ENCODE measurements around the gene FMNL2. TPM values are rescaled to one million over a fixed set of nuclear protein-coding genes. Genes with fewer than 3 reads are reported as not detected.
A peak's percentile ranks its signal among the peaks of the same experiment; 100 is the strongest.

FMNL2 gene
- total RNA-seq, 2 experiments from 2014 or later = 2.5 to 2.7 TPM

- peaks cover 10% of the 10 kb centered on the region for H3K27me3 Mint-ChIP-seq (ENCODE audit: low read depth)
- H3K27ac Mint-ChIP-seq = no peak overlapping the region
- DNase-seq = no peak
- no peaks in the 10 kb centered on the region for H3K36me3 Mint-ChIP-seq (ENCODE audit: low read depth)
- intact Hi-C loops (cut with micrococcal nuclease) = no loop called here
- H3K4me1 Mint-ChIP-seq (ENCODE audit: low read depth) = no peaks in the 10 kb centered on the region
- H3K4me3 Mint-ChIP-seq = no peak overlapping the region
- CTCF ChIA-PET = no interaction called here
- H3K9me3 Mint-ChIP-seq = no peaks in the 10 kb centered on the region
Observed at GRCh38 chr2:152560873-152561595, 226.1 kb downstream of the FMNL2 start.

GRCh38 chr2:152562198-152562884, 227.4 kb downstream of the FMNL2 start:
- Mint-ChIP-seq H3K36me3 (ENCODE audit: low read depth) (no peaks in the 10 kb centered on the region), H3K4me3 (no peak overlapping the region), H3K9me3 (no peaks in the 10 kb centered on the region), H3K27me3 (ENCODE audit: low read depth) (peaks cover 10% of the 10 kb centered on the region), H3K4me1 (ENCODE audit: low read depth) (no peaks in the 10 kb centered on the region), H3K27ac (no peak overlapping the region)
- intact Hi-C loops (cut with micrococcal nuclease) = no loop called here
- CTCF ChIA-PET = no interaction called here
- DNase-seq = no peak

GRCh38 chr2:152563764-152564163, 228.8 kb downstream of the FMNL2 start:
- no peak for DNase-seq
- intact Hi-C loops (cut with micrococcal nuclease) = no loop called here
- no peaks in the 10 kb centered on the region for H3K4me1 Mint-ChIP-seq (ENCODE audit: low read depth)
- H3K27ac Mint-ChIP-seq = no peak overlapping the region
- H3K4me3 Mint-ChIP-seq = no peak overlapping the region
- H3K27me3 Mint-ChIP-seq (ENCODE audit: low read depth) = peaks cover 12% of the 10 kb centered on the region
- CTCF ChIA-PET = interaction anchor here (1.0 kb wide), 1 partner anchor 374 kb away, joined by 3 read pairs; no protein-coding TSS in a partner anchor
- H3K9me3 Mint-ChIP-seq = no peaks in the 10 kb centered on the region
- H3K36me3 Mint-ChIP-seq (ENCODE audit: low read depth) = no peaks in the 10 kb centered on the region

GRCh38 chr2:152564754-152565551, 230.0 kb downstream of the FMNL2 start:
- no peaks in the 10 kb centered on the region for H3K36me3 Mint-ChIP-seq (ENCODE audit: low read depth)
- no peak overlapping the region for H3K27ac Mint-ChIP-seq
- no peak overlapping the region for H3K4me3 Mint-ChIP-seq
- DNase-seq = no peak
- H3K27me3 Mint-ChIP-seq (ENCODE audit: low read depth) = peaks cover 12% of the 10 kb centered on the region
- no peaks in the 10 kb centered on the region for H3K4me1 Mint-ChIP-seq (ENCODE audit: low read depth)
- CTCF ChIA-PET = no interaction called here
- intact Hi-C loops (cut with micrococcal nuclease) = no loop called here
- H3K9me3 Mint-ChIP-seq = no peaks in the 10 kb centered on the region

GRCh38 chr2:152565884-152566727, 231.1 kb downstream of the FMNL2 start:
- Mint-ChIP-seq H3K27me3 (ENCODE audit: low read depth) (peaks cover 12% of the 10 kb centered on the region), H3K27ac (no peak overlapping the region), H3K4me1 (ENCODE audit: low read depth) (no peaks in the 10 kb centered on the region), H3K36me3 (ENCODE audit: low read depth) (no peaks in the 10 kb centered on the region), H3K9me3 (no peaks in the 10 kb centered on the region), H3K4me3 (no peak overlapping the region)
- DNase-seq = no peak
- CTCF ChIA-PET = interaction anchor here (0.6 kb wide), 1 partner anchor 374 kb away, joined by 3 read pairs; no protein-coding TSS in a partner anchor
- intact Hi-C loops (cut with micrococcal nuclease) = no loop called here

GRCh38 chr2:152566728-152567069, 231.7 kb downstream of the FMNL2 start:
- H3K27ac Mint-ChIP-seq = no peak overlapping the region
- H3K36me3 Mint-ChIP-seq (ENCODE audit: low read depth) = no peaks in the 10 kb centered on the region
- peaks cover 12% of the 10 kb centered on the region for H3K27me3 Mint-ChIP-seq (ENCODE audit: low read depth)
- no peak overlapping the region for H3K4me3 Mint-ChIP-seq
- DNase-seq = no peak
- intact Hi-C loops (cut with micrococcal nuclease) = no loop called here
- CTCF ChIA-PET = no interaction called here
- no peaks in the 10 kb centered on the region for H3K9me3 Mint-ChIP-seq
- H3K4me1 Mint-ChIP-seq (ENCODE audit: low read depth) = no peaks in the 10 kb centered on the region

GRCh38 chr2:152568531-152568930, 233.6 kb downstream of the FMNL2 start:
- intact Hi-C loops (cut with micrococcal nuclease) = no loop called here
- DNase-seq = no peak
- Mint-ChIP-seq H3K9me3 (no peaks in the 10 kb centered on the region), H3K27ac (no peak overlapping the region), H3K36me3 (ENCODE audit: low read depth) (no peaks in the 10 kb centered on the region), H3K4me1 (ENCODE audit: low read depth) (peaks cover 7% of the 10 kb centered on the region), H3K27me3 (ENCODE audit: low read depth) (peaks cover 13% of the 10 kb centered on the region), H3K4me3 (no peak overlapping the region)
- CTCF ChIA-PET = no interaction called here

- no peaks in the 10 kb centered on the region for H3K36me3 Mint-ChIP-seq (ENCODE audit: low read depth)
- no peak overlapping the region for H3K27ac Mint-ChIP-seq
- DNase-seq = no peak
- H3K4me3 Mint-ChIP-seq = no peak overlapping the region
- intact Hi-C loops (cut with micrococcal nuclease) = no loop called here
- CTCF ChIA-PET = no interaction called here
- peaks cover 12% of the 10 kb centered on the region for H3K27me3 Mint-ChIP-seq (ENCODE audit: low read depth)
- H3K4me1 Mint-ChIP-seq (ENCODE audit: low read depth) = peaks cover 7% of the 10 kb centered on the region
- no peaks in the 10 kb centered on the region for H3K9me3 Mint-ChIP-seq
Observed at GRCh38 chr2:152569186-152569585, 234.2 kb downstream of the FMNL2 start.

GRCh38 chr2:152571048-152571766, 236.2 kb downstream of the FMNL2 start:
- peaks cover 11% of the 10 kb centered on the region for H3K27me3 Mint-ChIP-seq (ENCODE audit: low read depth)
- H3K4me3 Mint-ChIP-seq = no peak overlapping the region
- H3K27ac Mint-ChIP-seq = no peak overlapping the region
- DNase-seq = no peak
- H3K9me3 Mint-ChIP-seq = no peaks in the 10 kb centered on the region
- intact Hi-C loops (cut with micrococcal nuclease) = loop anchor here (10.0 kb wide), 1 partner anchor 1086 kb away; no protein-coding TSS in a partner anchor
- no peaks in the 10 kb centered on the region for H3K36me3 Mint-ChIP-seq (ENCODE audit: low read depth)
- CTCF ChIA-PET = no interaction called here
- peaks cover 7% of the 10 kb centered on the region for H3K4me1 Mint-ChIP-seq (ENCODE audit: low read depth)

GRCh38 chr2:152572031-152572430, 237.1 kb downstream of the FMNL2 start:
- CTCF ChIA-PET = no interaction called here
- intact Hi-C loops (cut with micrococcal nuclease) = loop anchor here (10.0 kb wide), 1 partner anchor 1087 kb away; no protein-coding TSS in a partner anchor

GRCh38 chr2:152573168-152573567, 238.2 kb downstream of the FMNL2 start:
- CTCF ChIA-PET = interaction anchor here (1.1 kb wide), 1 partner anchor 399 kb away, joined by 4 read pairs; no protein-coding TSS in a partner anchor
- no peaks in the 10 kb centered on the region for H3K9me3 Mint-ChIP-seq
- intact Hi-C loops (cut with micrococcal nuclease) = loop anchor here (1.0 to 10.0 kb wide), 7 partner anchors 14 to 1088 kb away; partner anchors contain the start of genes PRPF40A and STAM2
- H3K4me1 Mint-ChIP-seq (ENCODE audit: low read depth) = peaks cover 7% of the 10 kb centered on the region
- peaks cover 9% of the 10 kb centered on the region for H3K27me3 Mint-ChIP-seq (ENCODE audit: low read depth)
- H3K27ac Mint-ChIP-seq = no peak overlapping the region
- peak; percentile 75 for DNase-seq
- no peak overlapping the region for H3K4me3 Mint-ChIP-seq
- H3K36me3 Mint-ChIP-seq (ENCODE audit: low read depth) = no peaks in the 10 kb centered on the region

More at GRCh38 chr2:152572031-152572430, 237.1 kb downstream of the FMNL2 start:
- no peak overlapping the region for H3K27ac Mint-ChIP-seq
- H3K4me3 Mint-ChIP-seq = no peak overlapping the region
- H3K4me1 Mint-ChIP-seq (ENCODE audit: low read depth) = peaks cover 7% of the 10 kb centered on the region
- H3K27me3 Mint-ChIP-seq (ENCODE audit: low read depth) = peaks cover 11% of the 10 kb centered on the region
- no peaks in the 10 kb centered on the region for H3K36me3 Mint-ChIP-seq (ENCODE audit: low read depth)
- DNase-seq = no peak
- H3K9me3 Mint-ChIP-seq = no peaks in the 10 kb centered on the region

Measured in activated naive CD4-positive, alpha-beta T cell treated with anti-CD3 and anti-CD28 coated beads for 36 hours (primary cell).